ENCODE measurements around the gene TRMT44. TPM values are rescaled to one million over a fixed set of nuclear protein-coding genes. Genes with fewer than 3 reads are reported as not detected.

The TRMT44 gene
- total RNA-seq, 2 donors from 2014 or later: 10.5 to 11.4 TPM

DNA sequence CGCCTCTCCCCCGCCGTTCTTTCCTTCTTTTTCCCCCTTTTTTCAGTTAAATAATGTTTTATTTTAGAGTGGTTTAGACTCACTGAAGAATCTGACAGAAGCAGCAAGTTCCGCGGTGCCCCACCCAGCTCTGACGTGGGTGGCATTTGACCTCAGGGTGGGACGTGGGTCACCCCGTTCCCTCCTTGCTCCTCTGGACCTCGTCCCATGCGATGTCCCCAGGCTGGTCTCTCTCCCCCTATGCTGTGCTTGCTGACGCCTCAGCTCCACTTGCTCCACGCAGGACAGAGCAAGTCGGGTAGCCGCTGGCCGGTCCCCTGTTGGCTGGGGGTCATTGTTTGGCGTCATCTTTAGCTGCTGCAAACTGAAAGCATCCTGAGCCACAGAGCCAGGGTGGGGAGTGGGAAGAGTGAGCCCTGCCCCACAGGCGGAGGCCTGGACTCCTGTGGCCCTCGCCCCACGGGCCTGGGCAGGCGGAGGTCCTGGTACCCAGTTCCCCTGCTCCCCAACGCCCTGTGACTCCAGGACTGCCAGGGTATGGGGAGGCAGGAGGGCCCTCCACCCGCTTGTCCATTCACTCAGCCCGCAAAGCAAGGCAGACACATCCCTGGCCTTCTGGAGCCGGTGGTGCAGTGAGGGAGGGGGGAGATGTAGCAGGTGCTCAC is 30.8 kb downstream of the TRMT44 start:
- TF ChIP-seq, protein P1, sequence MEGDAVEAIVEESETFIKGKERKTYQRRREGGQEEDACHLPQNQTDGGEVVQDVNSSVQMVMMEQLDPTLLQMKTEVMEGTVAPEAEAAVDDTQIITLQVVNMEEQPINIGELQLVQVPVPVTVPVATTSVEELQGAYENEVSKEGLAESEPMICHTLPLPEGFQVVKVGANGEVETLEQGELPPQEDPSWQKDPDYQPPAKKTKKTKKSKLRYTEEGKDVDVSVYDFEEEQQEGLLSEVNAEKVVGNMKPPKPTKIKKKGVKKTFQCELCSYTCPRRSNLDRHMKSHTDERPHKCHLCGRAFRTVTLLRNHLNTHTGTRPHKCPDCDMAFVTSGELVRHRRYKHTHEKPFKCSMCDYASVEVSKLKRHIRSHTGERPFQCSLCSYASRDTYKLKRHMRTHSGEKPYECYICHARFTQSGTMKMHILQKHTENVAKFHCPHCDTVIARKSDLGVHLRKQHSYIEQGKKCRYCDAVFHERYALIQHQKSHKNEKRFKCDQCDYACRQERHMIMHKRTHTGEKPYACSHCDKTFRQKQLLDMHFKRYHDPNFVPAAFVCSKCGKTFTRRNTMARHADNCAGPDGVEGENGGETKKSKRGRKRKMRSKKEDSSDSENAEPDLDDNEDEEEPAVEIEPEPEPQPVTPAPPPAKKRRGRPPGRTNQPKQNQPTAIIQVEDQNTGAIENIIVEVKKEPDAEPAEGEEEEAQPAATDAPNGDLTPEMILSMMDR (IDR thresholded peaks at IDR 0.05): no peak
- Histone ChIP-seq H3K4me3 (no peak overlapping the region), H3K27ac (no peak overlapping the region), H3K36me3 (peaks cover 31% of the 10 kb centered on the region), H3K27me3 (no peaks in the 10 kb centered on the region), H3K9me3 (no peaks in the 10 kb centered on the region), H3K4me1 (peaks cover 0 to 22% of the 10 kb centered on the region in 2 donors)
- DNase-seq (ENCODE audit: low spot score): no peak

DNA sequence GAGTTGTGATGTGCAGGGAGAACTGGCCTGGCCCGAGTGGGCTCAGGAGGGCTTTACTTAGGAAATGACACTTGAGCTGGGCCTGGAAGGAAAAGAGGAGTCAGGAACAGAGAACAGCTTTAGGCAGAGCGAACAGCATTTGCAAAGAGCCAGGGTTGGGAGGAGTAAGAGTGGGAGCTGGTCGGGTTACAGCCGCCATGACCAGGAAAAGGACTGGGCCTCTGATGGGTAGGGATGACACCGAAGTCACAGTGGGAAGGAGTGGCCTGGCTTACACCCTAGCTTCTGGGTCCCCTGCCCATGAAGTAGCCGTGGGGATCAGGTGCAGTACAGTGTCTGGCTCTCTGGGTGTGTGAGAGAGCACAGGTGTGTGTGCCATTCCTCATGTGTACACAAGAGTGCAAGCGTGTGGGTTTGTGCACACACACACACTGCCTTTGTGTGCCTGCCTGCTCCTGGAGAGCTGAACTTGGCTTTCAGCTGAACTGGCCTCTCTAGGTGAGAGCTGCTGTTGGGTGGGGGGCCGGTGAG is 31.6 kb downstream of the TRMT44 start:
- TF ChIP-seq, protein P1 (IDR thresholded peaks at IDR 0.05): no peak
- H3K36me3 ChIP-seq: peaks cover 38% of the 10 kb centered on the region
- peaks cover 0 to 22% of the 10 kb centered on the region in 2 donors for H3K4me1 ChIP-seq
- no peak overlapping the region for H3K4me3 ChIP-seq
- H3K27me3 ChIP-seq: no peaks in the 10 kb centered on the region
- no peak for DNase-seq (ENCODE audit: low spot score)
- H3K9me3 ChIP-seq: no peaks in the 10 kb centered on the region
- H3K27ac ChIP-seq: peak overlapping the region; percentile 1 to 56

DNA sequence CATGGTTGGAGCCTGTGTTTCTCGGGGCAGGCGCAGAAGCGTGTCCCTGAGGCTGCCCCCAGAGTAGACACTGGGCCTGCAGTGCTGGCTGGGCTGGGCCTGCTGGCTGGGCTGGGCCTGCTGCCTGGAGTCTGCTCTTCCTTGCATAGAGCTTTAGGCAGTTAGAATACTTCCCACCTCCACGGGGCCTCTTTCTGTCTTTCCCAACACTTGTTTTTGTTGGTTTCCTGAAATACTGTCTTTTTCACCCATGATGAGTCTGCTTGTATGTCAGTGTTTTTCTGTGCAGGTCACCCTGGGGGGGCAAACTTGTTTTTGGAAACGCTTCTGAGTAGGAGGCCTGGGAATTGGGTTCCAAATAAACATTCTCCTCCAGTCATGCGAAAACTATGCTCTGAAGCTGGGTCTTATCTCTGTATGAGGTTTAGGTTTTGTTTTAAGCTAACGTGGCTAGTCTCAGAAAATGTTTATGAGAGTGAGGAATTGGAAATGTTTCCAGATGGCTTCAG is 32.2 kb downstream of the TRMT44 start:
- Histone ChIP-seq H3K36me3 (peaks cover 41% of the 10 kb centered on the region), H3K27me3 (no peaks in the 10 kb centered on the region), H3K4me3 (no peak overlapping the region), H3K9me3 (no peaks in the 10 kb centered on the region), H3K4me1 (peaks cover 0 to 22% of the 10 kb centered on the region in 2 donors), H3K27ac (peak overlapping the region; percentile 42 to 56)
- no peak for DNase-seq (ENCODE audit: low spot score)
- TF ChIP-seq, protein P1 (IDR thresholded peaks at IDR 0.05): no peak

DNA sequence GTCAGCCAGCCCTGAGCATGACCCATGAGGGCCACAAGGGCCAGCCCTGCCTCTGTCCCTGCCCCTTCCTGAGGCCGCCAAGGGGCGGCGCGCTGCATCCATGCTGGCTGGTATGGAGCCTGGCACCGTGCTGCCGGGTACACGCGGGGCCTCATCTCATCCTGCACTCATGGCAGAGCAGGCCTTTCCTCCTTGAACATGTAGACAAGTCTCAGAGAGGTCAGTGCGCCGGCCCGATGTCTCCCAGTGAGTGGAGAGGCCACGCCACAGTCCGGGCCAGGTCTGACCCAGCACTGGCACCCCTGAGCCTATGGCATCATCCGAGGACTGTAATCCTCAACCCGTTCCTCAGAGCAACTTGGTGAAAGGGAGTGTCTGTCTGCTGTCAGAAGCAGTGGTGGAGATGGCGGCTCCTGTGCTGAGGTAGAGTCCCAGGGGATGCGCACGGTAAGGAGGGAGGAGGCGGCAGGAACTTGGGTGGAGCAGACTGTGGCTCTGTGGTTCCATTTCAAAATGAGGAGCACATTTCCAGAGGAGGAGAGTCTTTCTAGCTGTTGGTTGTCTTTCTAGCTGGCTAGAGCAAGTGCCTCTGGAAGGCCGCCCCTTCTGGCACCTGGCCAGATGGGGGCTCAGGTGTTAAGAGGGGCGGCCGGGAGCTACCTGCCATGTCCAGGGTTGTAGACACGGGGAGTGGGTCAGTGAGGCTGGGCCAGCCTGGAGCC is 32.8 kb downstream of the TRMT44 start:
- Histone ChIP-seq H3K27ac (peak overlapping the region; percentile 42 to 56), H3K9me3 (no peaks in the 10 kb centered on the region), H3K27me3 (no peaks in the 10 kb centered on the region), H3K4me3 (no peak overlapping the region), H3K4me1 (peaks cover 0 to 22% of the 10 kb centered on the region in 2 donors), H3K36me3 (peaks cover 35% of the 10 kb centered on the region)
- no peak for DNase-seq (ENCODE audit: low spot score)
- TF ChIP-seq, protein P1 (IDR thresholded peaks at IDR 0.05): no peak

DNA sequence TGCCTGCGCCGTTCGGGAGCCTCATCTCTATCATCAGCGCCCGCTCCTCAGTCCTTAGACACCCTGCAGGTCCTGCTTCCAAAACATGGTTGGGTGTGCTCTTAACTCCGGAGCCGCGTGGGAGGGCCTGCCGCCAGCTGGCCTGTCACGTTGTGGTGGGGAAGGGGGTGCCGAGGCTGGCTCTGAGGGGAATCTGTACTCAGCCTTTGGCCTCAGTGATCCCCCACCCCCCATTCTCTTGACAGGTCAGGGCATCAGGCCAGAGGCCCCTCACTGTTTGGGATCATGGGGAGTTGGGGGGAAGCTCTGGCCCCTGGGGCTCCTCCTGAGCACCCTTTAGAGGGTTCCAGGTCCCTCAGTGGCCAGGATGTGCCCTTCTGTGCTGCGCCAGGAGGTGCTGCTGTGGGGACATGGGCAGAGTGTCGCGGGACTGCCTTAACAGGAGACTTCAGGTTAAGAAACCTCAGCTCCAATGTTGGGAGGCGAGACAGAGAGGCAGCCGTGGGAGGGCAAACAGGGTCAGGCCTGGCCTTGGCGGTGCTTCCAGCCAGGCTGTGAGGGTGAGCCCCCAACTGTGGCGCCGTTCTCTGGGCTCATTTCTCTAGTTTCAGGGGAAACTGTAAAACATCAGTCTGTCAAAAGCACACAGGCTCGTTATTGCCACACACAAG is 33.5 kb downstream of the TRMT44 start:
- DNase-seq (ENCODE audit: low spot score): no peak
- no peak overlapping the region for H3K27ac ChIP-seq
- H3K36me3 ChIP-seq: peaks cover 32% of the 10 kb centered on the region
- H3K9me3 ChIP-seq: no peaks in the 10 kb centered on the region
- peaks cover 0 to 22% of the 10 kb centered on the region in 2 donors for H3K4me1 ChIP-seq
- no peaks in the 10 kb centered on the region for H3K27me3 ChIP-seq
- H3K4me3 ChIP-seq: no peak overlapping the region
- TF ChIP-seq, protein P1 (IDR thresholded peaks at IDR 0.05): no peak

Measured in right atrium auricular region (tissue), 2 donors.